ENCODE measurements around the gene RAB10.

- TF ChIP-seq CTCF (IDR thresholded peaks at IDR 0.05) = no peak
- no peak for TF ChIP-seq POLR2A (IDR thresholded peaks at IDR 0.05)
- no peak for TF ChIP-seq POLR2AphosphoS5 (IDR thresholded peaks at IDR 0.05)
These were observed 84.8 kb downstream of the RAB10 start for GRCh38 chr2:26118682-26119081.
